B cell (primary cell): Measurements from ENCODE around the gene SP140. TPM values are rescaled to one million over a fixed set of nuclear protein-coding genes. Genes with fewer than 3 reads are reported as not detected.

Source experiments
- ATAC-seq: fragments of 200-7000 bp; cut with Tn5 transposase; one replicate; pipeline ENCODE4 v1.10.0; 2021; ENCODE audit warnings: low read depth, mild to moderate bottlenecking, moderate number of reproducible peaks, moderate library complexity
- CTCF ChIA-PET: fragments of 350-600 bp; sonication (Branson Sonifier 250); formaldehyde crosslinking; loops from one replicate; lab custom pipeline; 2021; ENCODE audit warnings: antibody characterized with exemption, inconsistent platforms; lab: Charles Lee
- POLR2A ChIA-PET: fragments of 350-600 bp; sonication (Branson Sonifier 250); formaldehyde crosslinking; loops from one replicate; lab custom pipeline; 2021; ENCODE audit warnings: antibody characterized with exemption; lab: Charles Lee
- DNase-seq: peaks from one replicate; pipeline ENCODE4 v3.0.0; 2013
- H2AFZ ChIP-seq: 2 replicates; pipeline ENCODE4 v1.6.1; 2012; ENCODE audit warnings: mild to moderate bottlenecking, low read depth, low read length; ENCODE audit not compliant: insufficient read depth, poor library complexity, severe bottlenecking
- H3K27ac ChIP-seq, 2 donors: 1 replicate in 1 of 2; 2 replicates in 1 of 2; pipeline ENCODE4 v1.5.1; 2012 to 2013; ENCODE audit warnings: low read length in 2 of 2, mild to moderate bottlenecking in 2 of 2, moderate library complexity in 1 of 2
- H3K27me3 ChIP-seq, 4 experiments: fragments of 200-600 bp in 1 of 4; sonication (generic) in 1 of 4; replicated peaks in 1 of 4; 1 replicate in 2 of 4; 2 replicates in 2 of 4; pipeline versions ENCODE4 v1.6.1 to v1.7.0; 2013 to 2016; ENCODE audit warnings: low read length in 3 of 4, mild to moderate bottlenecking in 2 of 4, mixed read lengths in 1 of 4, moderate library complexity in 1 of 4; ENCODE audit not compliant: insufficient read depth in 4 of 4, control insufficient read depth in 3 of 4; ENCODE audit errors: control extremely low read depth in 1 of 4
- H3K36me3 ChIP-seq, 2 experiments: replicated peaks in 1 of 2; 1 replicate in 1 of 2; 2 replicates in 1 of 2; pipeline versions ENCODE4 v1.6.1 to v1.7.1; 2013; ENCODE audit warnings: low read length in 1 of 2; ENCODE audit not compliant: insufficient read depth in 2 of 2, control insufficient read depth in 1 of 2; ENCODE audit errors: control extremely low read depth in 1 of 2, extremely low read depth in 1 of 2
- H3K4me1 ChIP-seq, 2 donors: fragments of 200-600 bp in 1 of 2; sonication (generic) in 1 of 2; 1 replicate in 1 of 2; 2 replicates in 1 of 2; pipeline versions ENCODE4 v1.5.1 to v1.6.1; 2013 to 2017; ENCODE audit warnings: low read length in 2 of 2; ENCODE audit not compliant: control insufficient read depth in 2 of 2, insufficient read depth in 2 of 2
- H3K4me2 ChIP-seq: replicated peaks from 2 replicates; pipeline ENCODE3; 2012; ENCODE audit warnings: mild to moderate bottlenecking, low read depth, low read length; ENCODE audit not compliant: poor library complexity, severe bottlenecking
- H3K4me3 ChIP-seq, 5 experiments: fragments of 200-600 bp in 1 of 5; sonication (generic) in 1 of 5; 1 replicate in 3 of 5; 2 replicates in 2 of 5; pipeline versions ENCODE4 v1.5.1 to v1.7.0; 2011 to 2016; ENCODE audit warnings: low read length in 4 of 5, mild to moderate bottlenecking in 4 of 5, low read depth in 2 of 5, control low read depth in 1 of 5, moderate library complexity in 1 of 5; ENCODE audit not compliant: insufficient read depth in 1 of 5; ENCODE audit errors: control extremely low read depth in 1 of 5, extremely low read depth in 1 of 5
- H3K79me2 ChIP-seq: fragments of 200-600 bp; sonication (generic); one replicate; pipeline ENCODE4 v1.6.0; 2016; ENCODE audit warnings: low read length; ENCODE audit not compliant: control insufficient read depth, insufficient read depth
- H3K9ac ChIP-seq: fragments of 200-600 bp; sonication (generic); 2 replicates; pipeline ENCODE4 v1.6.1; 2017; ENCODE audit warnings: mild to moderate bottlenecking, low read length, moderate library complexity
- H3K9me3 ChIP-seq, 3 donors: one replicate each; pipeline versions ENCODE4 v1.6.1 to v1.7.1; 2013; ENCODE audit warnings: low read length in 2 of 3; ENCODE audit not compliant: control insufficient read depth in 2 of 3, insufficient read depth in 1 of 3; ENCODE audit errors: control extremely low read depth in 1 of 3
- H4K20me1 ChIP-seq: 2 replicates; pipeline ENCODE4 v1.6.0; 2012; ENCODE audit warnings: mild to moderate bottlenecking, low read length; ENCODE audit not compliant: insufficient read depth, control insufficient read depth, poor library complexity, severe bottlenecking
- H3K27ac Mint-ChIP-seq: one replicate; pipeline ENCODE4 v1.8.0; 2021; ENCODE audit warnings: mixed read lengths
- H3K27me3 Mint-ChIP-seq: one replicate; pipeline ENCODE4 v1.8.0; 2021; ENCODE audit warnings: mixed read lengths
- H3K4me1 Mint-ChIP-seq: one replicate; pipeline ENCODE4 v1.8.0; 2021; ENCODE audit warnings: mixed read lengths
- H3K4me3 Mint-ChIP-seq: one replicate; pipeline ENCODE4 v1.8.0; 2021; ENCODE audit warnings: mixed read lengths
- H3K9me3 Mint-ChIP-seq: one replicate; pipeline ENCODE4 v1.8.0; 2022; ENCODE audit warnings: mixed read lengths; ENCODE audit not compliant: insufficient read depth
- EZH2 ChIP-seq: IDR thresholded peaks from 2 replicates; pipeline ENCODE4 v1.6.1; 2012; ENCODE audit warnings: borderline replicate concordance, low read depth, mild to moderate bottlenecking, moderate library complexity, low read length; ENCODE audit not compliant: insufficient read depth, poor library complexity, severe bottlenecking
- WGBS: methylation state at CpG from one replicate; pipeline ENCODE4 v1.1.5; 2013; ENCODE audit warnings: missing lambda C conversion rate; ENCODE audit not compliant: insufficient coverage; 5-methylcytosine and 5-hydroxymethylcytosine counted together
- intact Hi-C: fragments of 100-400 bp; cut with micrococcal nuclease; formaldehyde crosslinking; loops from one replicate; pipeline ENCODE4 v1.10.0; 2022
- polyA plus RNA-seq: library from polyadenylated mRNA; depleted of rRNA; stranded (reverse); fragments of >200 nt; gene quantifications from 2 replicates; pipeline ENCODE4 v1.2.3, GENCODE V29; 2012
- total RNA-seq, 2 donors: library from RNA; stranded (reverse); fragments of 120-200 nt in 1 of 2; gene quantifications; 1 replicate in 1 of 2; 2 replicates in 1 of 2; pipeline versions ENCODE4 v1.2.3 to v1.2.4, GENCODE V29; 2013 to 2022
- TF ChIP-seq, protein P1 (sequence below): fragments of 200-600 bp; IDR thresholded peaks from one replicate; pipeline ENCODE4 v1.8.0; 2022; ENCODE audit warnings: antibody characterized with exemption, mild to moderate bottlenecking

SP140 gene
- total and polyA plus RNA-seq, 2 donors (not counting 1 experiment from before 2014, with no cell fraction given) = 78.7 to 411 TPM

GRCh38 chr2:230246206-230246605, 20.7 kb downstream of the SP140 start:
- intact Hi-C loops = no loop called here
- ChIA-PET POLR2A (interaction anchor here (0.9 kb wide), 1 partner anchor 20 kb away, joined by 3 read pairs; no protein-coding TSS in a partner anchor), CTCF (interaction anchor here (1.3 to 4.4 kb wide), 2 partner anchors 24 to 43 kb away, joined by 4 to 14 read pairs; no protein-coding TSS in a partner anchor)
- Histone ChIP-seq H3K9ac (no peak overlapping the region), H3K9me3 (no peaks in the 10 kb centered on the region), H3K27me3 (no peaks in the 10 kb centered on the region), H2AFZ (no peak overlapping the region), H3K27ac (no peak overlapping the region), H3K36me3 (peaks cover 14 to 88% of the 10 kb centered on the region in 2 experiments), H3K4me2 (no peak overlapping the region), H3K4me3 (no peak overlapping the region), H3K79me2 (peaks cover 40% of the 10 kb centered on the region), H3K4me1 (no peaks in the 10 kb centered on the region), H4K20me1 (no peaks in the 10 kb centered on the region)
- DNase-seq = no peak
- TF ChIP-seq, protein P1, sequence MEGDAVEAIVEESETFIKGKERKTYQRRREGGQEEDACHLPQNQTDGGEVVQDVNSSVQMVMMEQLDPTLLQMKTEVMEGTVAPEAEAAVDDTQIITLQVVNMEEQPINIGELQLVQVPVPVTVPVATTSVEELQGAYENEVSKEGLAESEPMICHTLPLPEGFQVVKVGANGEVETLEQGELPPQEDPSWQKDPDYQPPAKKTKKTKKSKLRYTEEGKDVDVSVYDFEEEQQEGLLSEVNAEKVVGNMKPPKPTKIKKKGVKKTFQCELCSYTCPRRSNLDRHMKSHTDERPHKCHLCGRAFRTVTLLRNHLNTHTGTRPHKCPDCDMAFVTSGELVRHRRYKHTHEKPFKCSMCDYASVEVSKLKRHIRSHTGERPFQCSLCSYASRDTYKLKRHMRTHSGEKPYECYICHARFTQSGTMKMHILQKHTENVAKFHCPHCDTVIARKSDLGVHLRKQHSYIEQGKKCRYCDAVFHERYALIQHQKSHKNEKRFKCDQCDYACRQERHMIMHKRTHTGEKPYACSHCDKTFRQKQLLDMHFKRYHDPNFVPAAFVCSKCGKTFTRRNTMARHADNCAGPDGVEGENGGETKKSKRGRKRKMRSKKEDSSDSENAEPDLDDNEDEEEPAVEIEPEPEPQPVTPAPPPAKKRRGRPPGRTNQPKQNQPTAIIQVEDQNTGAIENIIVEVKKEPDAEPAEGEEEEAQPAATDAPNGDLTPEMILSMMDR = no peak
- no peak for TF ChIP-seq EZH2
- Mint-ChIP-seq H3K4me3 (no peak overlapping the region), H3K4me1 (no peaks in the 10 kb centered on the region), H3K27ac (no peak overlapping the region), H3K9me3 (no peaks in the 10 kb centered on the region), H3K27me3 (no peaks in the 10 kb centered on the region)
- 67% methylated on average over 1 of the region's 3 CpGs for WGBS
- no peak for ATAC-seq

- Histone ChIP-seq H3K27me3 (no peaks in the 10 kb centered on the region), H3K9ac (no peak overlapping the region), H3K27ac (no peak overlapping the region), H3K4me2 (no peak overlapping the region), H3K9me3 (no peaks in the 10 kb centered on the region), H3K4me1 (no peaks in the 10 kb centered on the region), H2AFZ (no peak overlapping the region), H3K79me2 (peaks cover 23% of the 10 kb centered on the region), H3K4me3 (no peak overlapping the region), H4K20me1 (no peaks in the 10 kb centered on the region), H3K36me3 (peaks cover 16 to 98% of the 10 kb centered on the region in 2 experiments)
- Mint-ChIP-seq H3K4me3 (no peak overlapping the region), H3K27me3 (no peaks in the 10 kb centered on the region), H3K27ac (no peak overlapping the region), H3K4me1 (no peaks in the 10 kb centered on the region), H3K9me3 (no peaks in the 10 kb centered on the region)
- TF ChIP-seq EZH2 = no peak
- TF ChIP-seq, protein P1 = no peak
- WGBS = 100% methylated on average over 2 of the region's 2 CpGs
- ChIA-PET POLR2A (no interaction called here), CTCF (interaction anchor here (0.9 kb wide), 1 partner anchor 44 kb away, joined by 3 read pairs; no protein-coding TSS in a partner anchor)
- intact Hi-C loops = no loop called here
- ATAC-seq (no peak), DNase-seq (no peak)
These were observed 24.7 kb downstream of the SP140 start for GRCh38 chr2:230250231-230250630.
